HG02763 (cell line): ENCODE measurements around the gene MYLK4.

Source experiments
- ATAC-seq: cut with Tn5 transposase; IDR thresholded peaks from one replicate; pipeline ENCODE4 v1.9.1; 2021; ENCODE audit warnings: mild to moderate bottlenecking, moderate library complexity; ENCODE audit not compliant: unreplicated experiment

MYLK4 gene

DNA sequence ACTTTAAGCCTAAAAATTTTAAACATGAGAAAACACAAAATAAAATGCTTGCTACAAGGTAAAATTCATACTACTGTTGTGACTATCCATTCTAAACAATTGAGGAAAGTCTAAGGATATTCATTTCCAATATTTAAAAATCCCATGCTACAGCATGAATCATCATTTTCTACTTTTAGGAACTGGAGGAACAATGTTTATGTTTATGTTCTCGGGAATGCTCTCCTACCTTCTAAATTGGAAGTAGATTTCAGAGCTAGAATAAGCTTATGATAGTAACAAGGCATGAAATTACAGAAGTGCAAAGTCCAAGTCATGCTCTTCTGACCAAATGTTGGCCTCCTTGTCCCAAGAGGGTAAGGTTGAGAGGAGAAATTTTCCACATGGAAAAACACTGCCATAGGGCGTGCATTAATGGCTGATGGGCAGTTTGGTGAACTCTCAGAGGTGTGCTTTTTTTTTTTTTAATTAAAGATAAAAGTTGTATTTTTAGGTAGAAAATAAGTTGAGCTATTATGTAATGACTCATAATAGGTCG is 6.0 kb upstream of the MYLK4 start:
- no peak for ATAC-seq

DNA sequence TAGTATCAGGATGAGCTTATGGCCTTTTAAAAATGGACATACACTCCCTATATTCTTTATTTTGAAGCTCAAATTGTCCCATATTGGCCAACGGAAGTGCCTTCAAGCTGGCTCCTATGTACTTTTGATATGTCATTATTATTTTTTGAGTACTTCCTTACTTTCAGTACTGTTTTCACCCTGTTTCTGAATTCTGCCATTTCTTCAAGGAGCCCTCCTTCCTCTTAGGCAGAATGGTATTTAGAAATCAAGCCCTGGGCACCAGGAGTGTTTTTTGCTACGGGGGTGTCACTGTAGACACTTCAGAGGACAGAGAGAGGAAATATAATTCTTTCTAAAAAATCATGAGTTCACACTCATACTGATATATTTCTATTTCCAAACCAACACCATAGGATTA is 5.5 kb upstream of the MYLK4 start:
- ATAC-seq, result no peak

DNA sequence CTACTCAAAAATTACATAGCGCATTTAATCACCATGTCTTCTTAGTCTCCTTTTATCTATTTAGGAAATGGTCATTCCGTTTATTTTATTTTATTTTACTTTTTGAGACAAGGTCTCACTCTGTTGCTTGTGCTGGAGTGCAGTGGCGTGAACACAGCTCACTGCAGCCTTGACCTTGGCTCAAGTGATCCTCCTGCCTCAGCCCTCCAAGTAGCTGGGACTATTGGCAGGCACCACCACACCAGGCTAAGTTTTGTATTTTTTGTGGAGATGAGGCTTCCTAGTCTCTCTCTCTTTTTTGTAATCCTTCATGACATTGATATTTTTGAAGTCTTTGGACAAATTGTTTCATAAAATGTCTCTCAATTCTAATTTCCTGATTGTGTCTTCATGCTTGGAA is 4.7 kb upstream of the MYLK4 start:
- ATAC-seq, result no peak

DNA sequence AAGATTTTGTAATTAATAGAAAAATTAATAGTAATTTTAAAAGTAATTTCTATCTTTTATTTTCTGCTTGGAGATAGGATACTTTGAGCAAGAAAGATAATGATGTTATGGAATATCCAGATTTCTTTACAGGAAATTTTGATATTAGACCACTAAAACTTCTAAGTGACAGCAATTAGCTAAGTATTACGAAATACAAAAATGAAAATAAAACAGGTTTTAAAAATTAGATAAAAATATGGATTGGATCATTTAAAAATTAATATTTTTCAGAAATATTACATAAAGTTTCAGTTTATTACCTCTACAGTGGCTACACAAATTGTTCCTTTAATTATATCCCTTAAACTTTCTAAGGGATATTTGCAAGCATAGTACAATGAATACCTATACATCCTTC is 4.2 kb upstream of the MYLK4 start:
- ATAC-seq, result no peak

DNA sequence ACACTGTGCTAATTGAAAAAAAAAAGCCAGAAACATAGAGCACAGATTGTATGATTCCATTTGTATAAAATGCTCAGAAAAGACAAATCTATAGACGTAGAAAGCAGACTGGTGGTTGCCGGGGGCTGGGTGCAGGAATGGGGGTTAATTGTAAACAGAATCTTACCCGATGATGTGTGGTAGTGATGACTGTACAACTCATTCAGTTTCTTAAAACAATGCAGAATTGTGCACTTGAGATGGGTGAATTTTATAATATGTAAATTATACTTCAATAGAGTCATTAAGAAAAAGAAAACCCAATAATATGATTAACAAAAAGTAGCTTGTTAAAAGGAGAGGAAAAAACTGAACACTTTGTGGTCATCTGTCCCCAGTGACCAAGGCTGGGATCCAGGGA is 3.7 kb upstream of the MYLK4 start:
- ATAC-seq, result no peak

DNA sequence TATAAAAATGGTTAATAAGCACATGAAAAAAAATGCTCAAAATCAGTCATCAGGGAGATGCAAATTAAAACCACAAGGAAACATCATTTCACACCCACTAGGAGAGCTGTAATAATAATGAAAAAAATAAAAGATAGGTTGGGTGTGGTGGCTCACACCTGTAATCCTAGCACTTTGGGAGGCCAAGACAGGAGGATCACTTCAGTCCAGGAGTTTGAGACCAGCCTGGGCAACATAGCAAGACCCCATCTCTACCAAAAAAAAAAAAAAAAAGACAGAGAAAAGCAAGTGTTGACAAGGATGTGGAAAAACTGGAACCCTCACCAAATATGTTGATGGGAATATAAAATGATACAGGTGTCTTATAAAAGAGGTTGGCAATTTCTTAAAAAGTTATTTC is 3.0 kb upstream of the MYLK4 start:
- ATAC-seq, result no peak

DNA sequence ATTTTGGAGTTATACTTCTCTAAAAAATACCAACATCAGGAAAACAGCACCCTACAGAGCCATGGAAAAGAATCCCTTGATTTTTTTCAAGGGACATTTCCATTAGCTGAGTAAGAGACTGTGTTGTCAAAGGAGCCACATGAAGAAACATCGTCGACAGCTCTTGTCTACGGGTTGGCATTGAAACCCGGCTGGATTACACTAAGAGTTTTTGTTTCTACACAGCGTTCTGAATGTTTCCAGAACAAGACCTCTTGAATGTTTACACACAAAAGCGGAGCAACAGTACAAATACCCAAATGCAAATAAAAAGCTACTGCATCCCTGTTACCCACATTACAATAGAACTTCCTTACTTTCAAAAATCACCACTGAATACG is 2.4 kb upstream of the MYLK4 start:
- ATAC-seq, result no peak

DNA sequence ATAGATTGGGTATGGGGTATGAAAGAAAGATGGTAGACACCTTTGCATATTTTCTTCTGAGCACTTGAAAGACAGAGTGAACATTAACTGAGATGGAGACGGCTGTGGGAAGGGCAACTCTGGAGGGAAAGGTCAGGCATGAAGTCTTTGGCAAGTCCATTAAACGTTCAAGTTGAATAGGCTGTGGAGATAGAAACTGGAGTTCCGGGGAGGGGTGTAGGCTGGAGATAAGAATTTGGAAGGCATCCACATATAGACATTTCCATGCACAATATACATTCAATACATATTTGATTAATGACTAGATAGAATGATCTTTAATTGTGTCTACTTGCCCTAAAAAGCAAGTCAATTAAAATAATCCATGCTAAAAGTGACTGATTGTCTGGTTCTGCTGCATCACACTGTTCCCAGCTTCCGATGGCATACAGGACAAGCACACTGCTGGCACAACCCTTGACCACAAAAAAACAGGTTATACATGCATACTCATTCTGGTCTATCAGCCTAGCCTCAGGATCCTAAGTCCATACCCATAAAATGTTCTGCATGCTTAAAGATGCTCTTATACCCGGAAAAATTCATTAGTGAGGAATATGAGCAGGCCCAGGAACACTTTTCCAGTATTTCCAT is 1.9 kb upstream of the MYLK4 start:
- no peak for ATAC-seq

DNA sequence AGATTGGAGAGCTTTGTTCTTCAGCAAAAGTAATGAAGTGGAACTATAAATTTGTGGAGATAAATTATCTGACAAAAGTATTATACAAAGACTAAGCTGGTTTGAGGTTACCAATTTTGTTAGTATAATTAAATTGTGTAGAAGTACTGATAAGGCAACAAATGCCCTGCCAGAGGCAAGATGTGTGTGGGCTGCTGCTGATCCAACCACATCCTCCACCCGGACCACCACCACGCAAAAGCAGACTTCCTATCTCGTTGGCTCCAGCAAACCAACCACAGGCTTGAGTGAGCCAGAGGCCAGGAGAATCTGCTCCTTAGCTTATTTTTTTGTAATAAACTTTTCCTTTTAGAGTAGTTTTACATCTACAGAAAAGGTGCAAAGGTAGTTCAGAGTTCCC is 1.1 kb upstream of the MYLK4 start:
- ATAC-seq, result no peak

DNA sequence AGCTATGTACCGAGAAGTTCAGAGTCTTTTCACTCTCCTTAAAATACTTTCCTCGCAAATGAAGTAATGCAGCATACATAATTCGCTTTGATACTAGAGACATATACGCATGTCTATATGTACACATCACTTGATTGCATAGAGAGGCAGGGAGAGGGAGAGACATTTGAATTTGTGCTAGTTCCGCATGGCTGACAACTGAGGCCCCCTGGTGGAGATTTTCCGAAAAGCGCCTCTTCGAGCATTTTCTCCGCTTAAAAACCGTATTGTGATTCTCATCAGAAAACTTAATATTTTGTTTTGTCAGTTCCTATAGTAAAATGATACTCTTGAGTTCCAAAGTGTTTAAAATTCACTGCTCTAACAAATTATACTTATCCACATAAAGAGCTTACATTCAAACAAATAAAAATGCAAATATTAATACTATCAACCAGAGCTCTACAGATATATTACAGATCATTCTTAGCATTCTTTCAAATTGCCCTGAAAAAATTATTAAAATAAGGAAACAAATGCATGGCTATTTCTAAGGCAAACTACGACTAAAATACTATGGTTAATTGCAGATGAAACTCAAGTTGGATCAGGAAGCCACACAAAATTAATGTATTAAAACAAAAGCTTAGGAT is 637 bp downstream of the MYLK4 start:
- ATAC-seq, result no peak

DNA sequence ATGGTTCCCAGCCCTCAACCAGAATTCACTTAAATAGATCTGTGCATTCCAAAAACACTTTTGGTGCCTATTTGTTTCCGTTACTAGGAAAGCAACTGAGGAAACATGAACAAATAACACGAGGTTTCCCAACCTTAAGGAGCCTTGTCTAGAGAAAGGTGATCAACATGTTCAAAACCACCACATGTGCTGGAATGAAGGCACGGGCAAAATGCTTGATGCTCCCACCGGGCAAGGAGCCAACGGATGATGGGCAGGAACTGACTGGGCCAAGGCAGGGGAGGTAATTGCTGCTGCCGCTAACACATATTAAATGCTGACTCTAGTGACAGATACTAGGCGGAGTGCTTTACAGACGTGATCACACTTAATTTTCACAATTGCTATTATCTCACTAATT is 2.5 kb downstream of the MYLK4 start:
- ATAC-seq, result no peak

DNA sequence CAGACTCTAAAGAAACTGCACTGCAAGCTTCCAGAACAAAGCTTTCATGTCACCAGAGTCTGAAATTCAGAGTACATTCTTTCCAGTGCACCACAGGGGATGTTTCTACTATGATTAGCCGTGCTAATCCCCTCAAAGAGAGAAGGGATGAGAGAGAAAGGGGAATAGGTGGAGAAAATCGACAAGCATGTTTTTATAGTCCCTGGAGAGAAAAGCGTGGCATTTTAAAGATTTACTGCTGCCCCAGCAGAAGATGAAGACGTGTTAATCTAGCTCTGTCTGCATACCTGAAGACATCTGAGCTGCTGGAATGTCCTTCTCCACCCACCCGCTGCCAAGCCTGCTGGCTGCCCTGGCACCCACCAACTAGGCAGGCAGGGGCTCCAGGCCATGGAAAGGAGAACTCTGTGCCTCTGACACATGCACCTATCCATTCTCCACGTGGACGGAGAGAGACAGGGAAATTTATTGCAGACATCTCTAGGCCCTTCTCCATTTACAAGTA is 4.1 kb downstream of the MYLK4 start:
- no peak for ATAC-seq

DNA sequence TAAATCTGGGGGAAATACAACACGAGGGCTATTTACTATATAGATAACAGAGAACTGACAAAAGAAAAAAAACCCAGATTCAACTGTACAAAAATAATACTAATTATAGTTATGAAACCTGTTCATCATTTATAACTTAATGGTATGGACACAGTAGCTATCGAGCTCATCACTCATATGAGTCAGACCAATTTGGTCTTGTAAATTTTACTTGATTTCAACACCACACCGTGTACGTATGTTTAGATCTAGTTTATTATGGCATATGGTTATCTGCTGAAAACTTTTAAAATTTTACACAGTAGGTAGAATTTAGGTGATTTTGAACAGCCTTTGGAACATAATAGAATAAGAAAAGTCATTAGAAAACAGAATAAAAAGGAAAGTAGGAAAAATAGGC is 5.5 kb downstream of the MYLK4 start:
- no peak for ATAC-seq

DNA sequence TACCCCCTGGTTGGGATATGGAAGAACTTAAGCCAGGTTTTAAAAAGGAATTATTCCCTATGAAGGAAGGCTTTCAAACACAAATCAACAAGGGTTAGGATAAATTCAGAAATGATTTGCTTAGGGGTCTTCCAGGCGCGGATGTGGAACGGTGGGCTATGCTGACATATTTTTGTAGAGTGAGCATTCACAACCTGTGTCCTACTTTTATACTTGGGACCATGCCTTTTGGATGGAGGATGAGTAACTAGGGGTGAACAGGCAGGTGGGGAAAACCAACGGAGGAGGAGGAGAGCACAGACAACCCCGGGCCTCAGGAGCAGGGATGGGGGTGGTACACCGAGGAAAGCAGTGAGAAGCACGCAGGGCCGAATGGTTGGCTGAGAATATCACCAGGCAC is 5.9 kb downstream of the MYLK4 start:
- no peak for ATAC-seq

DNA sequence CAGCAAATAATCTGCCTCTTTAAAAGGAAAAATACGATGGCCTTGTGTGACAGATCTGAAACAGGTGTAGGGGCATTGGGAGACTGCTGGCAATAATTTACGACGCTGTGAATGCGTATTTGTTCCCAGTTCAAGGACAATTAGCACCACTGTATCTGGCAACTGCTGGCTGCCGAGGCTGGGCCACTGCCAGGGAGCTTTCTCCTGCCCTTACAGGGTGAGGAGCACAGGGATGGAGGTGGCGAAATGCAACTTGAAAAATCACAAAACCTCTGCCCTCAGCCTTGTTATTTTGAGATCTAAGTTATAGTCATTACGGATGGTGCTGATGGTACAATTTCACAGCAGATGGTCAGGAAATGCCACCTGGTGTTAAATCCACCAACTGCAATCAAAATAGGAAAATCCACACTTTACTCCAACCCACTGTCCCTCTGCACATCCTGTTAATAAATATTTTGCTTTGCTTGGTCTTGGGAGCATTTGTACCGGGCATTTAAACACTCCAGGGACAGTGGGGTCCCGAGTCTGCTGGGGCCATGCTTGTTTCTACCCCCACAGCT is 6.4 kb downstream of the MYLK4 start:
- ATAC-seq, result no peak

DNA sequence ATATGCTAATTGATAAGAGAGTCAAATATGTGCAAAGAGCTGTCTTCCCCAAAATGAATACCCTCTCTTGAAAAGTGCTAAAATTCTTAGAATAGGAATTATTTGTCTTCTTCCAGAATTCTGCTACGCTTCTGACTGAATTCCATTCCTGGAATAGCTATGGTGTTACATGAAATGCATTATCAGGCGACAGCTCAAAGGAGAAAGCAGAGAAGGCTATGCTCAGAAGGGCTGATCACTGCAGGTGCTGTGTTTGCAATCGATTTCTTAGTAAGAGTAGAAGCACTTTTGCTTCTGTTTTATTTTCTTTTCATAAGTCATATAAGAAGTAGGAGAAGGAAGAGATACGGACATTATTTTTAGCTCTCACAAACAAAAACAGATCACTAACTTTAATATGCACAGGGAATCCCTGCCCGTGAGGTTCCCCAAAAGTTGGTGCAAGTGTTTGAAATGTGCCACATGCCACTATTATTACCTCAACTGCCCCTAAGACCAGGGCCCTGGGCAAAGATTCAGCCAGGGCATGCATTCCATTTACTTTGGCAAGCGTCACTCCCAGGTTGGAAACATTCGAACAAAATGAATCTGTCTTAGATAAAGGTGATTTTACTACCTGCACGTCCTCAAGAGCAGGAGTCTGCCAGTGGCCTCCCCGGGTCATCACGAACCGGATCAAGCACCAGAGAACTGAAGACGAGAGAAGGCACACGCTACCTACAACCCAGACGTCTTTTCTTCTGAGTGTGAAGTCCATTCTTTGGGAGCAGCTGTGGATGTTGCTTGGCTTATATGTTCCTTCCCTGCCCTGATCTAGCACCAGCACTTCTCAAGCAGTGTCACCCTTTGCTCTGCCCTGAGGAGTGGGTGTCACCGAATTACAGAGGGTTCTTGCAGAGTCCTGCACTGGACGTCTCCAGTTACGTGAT is 7.2 kb downstream of the MYLK4 start:
- ATAC-seq, result no peak

DNA sequence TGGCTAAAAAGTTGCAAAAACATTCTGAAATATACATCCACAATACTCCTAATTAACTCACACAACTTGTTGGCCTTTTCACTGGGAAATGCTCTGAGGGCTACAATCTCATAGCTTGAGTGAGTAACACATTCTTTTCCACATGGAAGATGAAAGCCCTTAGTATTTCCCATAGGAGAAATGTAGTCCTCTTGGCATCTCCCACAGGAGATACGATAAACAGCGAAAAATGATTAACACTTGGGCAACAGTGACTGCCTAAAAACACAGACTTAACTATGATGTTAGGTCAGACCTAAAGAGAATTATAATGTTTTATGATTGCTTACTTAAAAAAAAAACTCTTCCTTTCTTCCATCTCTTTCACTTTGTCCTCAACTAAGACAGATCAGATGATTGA is 9.0 kb downstream of the MYLK4 start:
- no peak for ATAC-seq

DNA sequence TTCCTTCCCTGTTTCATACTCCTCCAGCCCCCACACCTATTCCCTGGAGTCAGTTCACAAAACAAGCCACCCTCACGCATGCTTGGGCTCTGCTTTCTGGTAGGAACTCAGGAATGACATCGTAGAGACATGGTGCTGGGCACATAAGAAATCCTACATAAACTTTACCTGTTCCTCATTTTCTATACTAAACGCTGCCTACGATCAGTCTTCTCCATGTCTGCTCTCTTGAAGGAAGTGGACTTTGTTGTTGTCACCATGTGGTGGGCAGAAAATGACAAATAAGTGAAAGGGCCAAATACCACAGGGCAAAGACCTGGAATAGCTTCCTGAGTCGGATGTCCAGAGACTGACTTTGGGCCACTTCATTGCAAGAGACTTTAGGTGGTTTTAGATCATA is 10.1 kb downstream of the MYLK4 start:
- no peak for ATAC-seq

DNA sequence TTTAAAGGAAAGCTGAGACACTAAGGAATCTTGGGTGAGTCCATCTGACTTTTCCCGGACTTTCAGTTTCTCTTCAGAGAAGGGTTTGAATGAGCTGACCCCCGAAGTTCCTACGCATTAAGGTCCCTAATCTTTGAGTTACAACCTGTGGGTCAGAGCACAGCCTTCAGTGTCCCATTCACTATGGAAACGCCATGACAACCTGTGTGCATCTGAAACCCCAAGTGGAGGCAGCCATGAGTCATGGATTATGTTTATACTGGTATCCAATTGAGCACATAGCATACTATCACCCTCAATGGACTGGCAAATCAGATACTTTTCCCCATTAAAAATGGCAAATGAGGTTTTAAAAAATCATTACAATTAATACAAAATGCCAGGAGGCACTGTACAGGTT is 11.4 kb downstream of the MYLK4 start:
- no peak for ATAC-seq

DNA sequence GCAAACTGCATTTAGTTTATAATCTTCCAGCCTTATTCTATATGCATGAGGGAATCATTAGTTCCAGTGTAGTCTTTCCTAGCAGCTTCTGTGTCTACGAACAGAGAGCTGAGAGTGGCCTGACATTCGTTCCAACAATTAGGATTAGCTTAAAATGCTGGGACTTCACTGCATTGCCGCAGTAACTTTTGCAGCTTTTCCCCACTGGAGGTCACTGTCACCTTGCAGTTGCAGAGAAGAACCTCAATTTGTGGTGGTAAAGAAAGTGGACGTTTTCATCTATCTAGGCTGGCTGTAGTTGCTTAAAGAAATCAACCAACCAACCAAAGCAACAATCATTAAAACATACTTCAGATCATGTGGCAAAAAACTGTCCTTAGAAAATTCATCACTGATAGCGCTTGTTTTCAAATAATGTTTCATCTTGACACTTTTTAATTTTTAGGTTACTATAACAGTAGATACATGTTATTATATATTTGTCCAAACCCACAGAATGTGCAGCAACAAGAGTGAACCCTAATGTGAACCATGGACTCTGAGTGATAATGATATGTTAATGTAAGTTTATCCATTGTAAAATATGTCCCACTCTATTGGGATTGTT is 12.2 kb downstream of the MYLK4 start:
- ATAC-seq, result no peak

DNA sequence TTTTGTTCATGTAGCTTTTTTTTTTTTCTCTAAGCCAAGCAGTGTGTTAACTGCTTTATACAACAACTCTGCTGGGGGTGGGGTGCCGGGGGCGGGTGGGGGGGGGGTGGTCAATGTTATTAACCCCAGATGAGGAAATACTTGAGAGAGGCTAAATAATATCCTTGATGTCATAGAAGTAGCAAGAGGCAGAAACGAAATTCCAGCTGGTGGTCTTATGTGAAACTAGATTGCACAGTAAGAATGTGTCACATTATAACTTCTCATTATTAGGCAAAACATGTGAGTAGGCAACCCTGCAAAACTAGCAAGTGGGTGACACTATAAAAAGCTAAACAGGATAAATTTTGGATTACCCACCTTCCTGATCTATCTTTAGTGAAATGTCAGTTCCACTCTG is 12.8 kb downstream of the MYLK4 start:
- no peak for ATAC-seq
